Fibroblast of gingiva (primary cell): ENCODE data around the gene C14orf180.

Experiments used
- DNase-seq: peaks from one replicate; pipeline ENCODE4 v3.0.0-alpha.2; 2011; ENCODE audit warnings: low read depth

C14orf180 gene

GRCh38 chr14:104594310-104595046 is 14.9 kb downstream of the C14orf180 start:
- no peak for DNase-seq

GRCh38 chr14:104595116-104595675 is 15.6 kb downstream of the C14orf180 start:
- DNase-seq = no peak

DNA sequence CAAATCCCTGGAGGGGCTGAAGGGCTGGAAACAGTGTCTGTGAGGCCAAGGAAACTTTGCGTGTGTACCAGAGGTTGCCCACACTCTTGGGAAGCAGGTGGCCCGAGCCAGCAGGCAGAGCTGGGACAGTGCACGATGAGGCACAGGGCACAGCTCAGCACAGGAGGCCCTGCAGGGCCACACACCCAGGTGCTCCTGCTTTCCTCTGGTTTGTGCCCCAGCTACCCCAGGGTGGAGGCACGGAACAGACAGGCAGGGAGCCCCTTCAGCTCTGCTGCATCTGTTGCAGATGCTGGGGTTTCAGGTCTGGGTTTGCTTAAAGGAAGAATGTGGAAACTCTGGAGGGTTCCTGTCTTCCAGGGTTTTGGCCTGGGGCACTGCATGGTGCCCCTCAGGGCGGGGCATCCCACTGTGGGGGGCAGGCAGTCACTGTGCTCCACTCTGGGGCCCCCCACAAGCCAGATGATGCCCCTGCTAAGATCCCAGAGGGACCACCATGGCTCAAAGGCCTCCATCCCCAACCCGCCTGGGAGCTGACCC is 16.4 kb downstream of the C14orf180 start:
- DNase-seq = no peak

DNA sequence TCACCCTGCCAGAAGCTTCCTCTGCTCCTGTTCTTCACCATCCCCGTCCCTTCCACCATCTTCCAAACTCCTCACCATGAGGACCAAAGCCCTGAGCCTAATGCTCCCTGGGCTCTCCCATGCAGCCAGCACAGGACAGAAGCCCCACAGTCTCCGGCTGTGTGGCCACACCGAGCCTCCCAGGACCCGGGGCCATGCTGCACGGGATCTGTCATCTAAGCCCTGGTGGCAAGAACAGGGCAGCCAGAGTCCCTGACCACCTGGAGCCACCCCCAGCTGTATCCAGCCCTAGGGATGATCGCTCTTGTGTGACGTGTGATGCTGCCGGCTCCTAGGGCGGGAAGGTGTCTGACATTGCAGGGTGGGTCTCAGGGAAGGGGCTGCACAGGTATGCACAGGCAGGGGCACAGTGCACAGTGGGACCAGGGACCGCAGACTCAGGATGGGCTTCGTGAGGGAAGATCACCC is 16.9 kb downstream of the C14orf180 start:
- no peak for DNase-seq

DNA sequence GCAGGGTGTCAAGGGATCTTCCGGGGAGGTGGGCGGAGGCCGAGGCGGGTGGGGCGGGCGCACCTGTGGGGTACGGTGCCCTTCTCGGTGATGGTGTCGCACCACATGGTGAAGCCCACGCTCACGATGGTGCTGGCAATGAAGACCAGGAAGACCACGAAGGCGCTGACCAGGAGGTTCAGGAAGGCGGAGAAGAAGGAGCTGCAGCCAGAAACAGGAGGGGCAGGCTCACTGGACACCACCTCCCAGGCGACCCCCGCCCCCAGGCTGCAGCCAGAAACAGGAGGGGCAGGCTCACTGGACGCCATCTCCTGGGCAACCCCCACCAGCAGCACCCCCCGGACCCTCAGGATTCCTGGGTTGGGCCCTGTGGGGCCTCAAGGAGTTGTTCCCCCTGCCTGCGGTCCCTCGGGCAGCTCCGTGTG is 17.4 kb downstream of the C14orf180 start:
- no peak for DNase-seq

DNA sequence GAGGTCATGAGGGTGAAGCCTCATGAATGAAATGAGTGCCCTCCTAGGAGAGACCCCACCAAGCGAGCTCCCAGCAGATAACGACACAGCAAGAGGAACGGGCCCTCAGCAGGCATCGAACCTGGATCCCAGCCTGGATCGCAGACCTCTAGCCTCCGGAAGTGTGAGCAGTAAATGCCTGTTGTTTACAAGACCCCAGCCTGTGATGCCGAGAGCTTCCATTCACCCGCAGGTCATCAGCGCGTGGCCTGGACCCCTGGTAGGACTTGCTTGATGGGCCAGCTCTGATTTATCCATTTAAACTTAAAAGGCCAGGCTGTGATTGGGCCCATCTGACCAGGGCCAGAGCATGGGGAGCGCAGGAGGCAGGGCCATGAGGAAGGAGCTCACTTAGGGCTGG is 18.0 kb downstream of the C14orf180 start:
- no peak for DNase-seq

DNA sequence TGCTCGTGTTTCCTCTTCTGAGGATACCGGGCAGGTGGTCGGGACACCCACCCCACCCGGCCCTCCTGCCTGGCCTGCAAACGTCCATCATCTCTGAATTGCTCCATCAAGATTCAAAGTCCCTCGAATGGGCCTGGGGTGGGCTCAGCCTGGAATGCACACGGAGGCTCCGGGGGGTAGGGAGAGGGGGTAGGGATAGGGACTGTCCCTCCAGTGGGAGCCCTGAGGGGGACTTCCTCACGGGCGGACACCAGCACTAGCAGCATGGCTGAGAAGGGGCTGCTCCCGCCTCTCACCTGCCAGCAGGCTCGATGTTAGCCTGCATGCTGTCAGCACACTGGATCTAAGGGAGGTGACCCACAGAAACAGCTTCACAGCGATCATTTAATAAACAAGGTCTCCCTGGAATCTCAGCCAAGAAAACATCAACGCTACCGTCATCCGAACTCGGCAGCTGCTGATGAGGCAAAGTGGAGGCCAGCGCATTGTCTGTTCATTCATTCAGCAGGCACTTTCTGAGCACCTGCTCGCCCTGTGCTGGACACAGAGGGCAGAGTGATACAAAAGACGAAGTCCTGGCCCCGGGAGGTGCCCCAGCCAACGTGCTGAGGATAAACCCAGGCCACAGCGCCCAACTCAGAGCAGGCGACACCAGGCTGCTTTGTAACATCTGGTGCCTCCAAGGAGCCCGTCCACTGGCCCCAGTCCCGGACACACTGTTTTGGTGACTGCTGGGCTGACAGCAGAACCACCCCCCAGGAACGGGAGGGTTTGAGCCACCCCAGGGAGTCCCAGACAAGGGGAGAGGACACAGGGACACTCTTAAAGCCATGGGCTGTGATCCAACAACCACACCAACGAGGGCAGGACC is 18.7 kb downstream of the C14orf180 start:
- no peak for DNase-seq

DNA sequence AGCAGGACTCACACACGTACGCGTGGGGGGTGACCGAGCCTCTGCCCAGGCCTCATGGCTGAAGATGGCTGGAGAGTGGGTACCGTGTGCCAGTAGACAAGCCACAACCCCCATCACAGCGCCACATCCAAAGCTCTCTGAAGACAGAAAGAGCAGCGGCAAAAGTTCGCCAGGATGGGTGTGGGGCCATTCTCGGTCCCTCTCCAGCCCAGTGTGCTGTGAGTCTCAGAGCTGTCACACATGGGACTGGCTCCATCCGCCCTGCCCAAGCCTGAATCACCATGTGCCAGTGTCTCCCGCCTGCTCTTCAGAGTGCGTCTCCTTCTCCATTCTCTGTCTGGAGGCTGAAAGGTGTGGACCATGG is 19.3 kb downstream of the C14orf180 start:
- DNase-seq = no peak

DNA sequence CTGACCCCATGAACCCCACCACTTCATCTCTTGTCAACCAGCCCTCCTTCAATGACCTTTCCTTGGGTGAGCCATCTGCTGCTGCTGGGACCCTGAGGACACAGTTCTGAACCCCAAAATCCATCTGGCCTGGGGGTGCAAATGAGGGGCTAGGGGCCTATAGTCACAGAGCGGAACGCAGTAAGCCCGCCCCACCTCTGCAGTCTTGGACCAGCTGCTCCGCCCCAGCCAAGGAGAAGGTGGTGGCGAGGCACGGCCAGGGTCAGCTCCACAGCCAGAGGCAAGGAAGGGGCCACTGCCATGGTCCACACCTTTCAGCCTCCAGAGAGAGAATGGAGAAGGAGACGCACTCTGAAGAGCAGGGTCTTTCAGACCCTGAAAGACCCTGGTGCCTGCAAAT is 19.9 kb downstream of the C14orf180 start:
- DNase-seq = no peak

DNA sequence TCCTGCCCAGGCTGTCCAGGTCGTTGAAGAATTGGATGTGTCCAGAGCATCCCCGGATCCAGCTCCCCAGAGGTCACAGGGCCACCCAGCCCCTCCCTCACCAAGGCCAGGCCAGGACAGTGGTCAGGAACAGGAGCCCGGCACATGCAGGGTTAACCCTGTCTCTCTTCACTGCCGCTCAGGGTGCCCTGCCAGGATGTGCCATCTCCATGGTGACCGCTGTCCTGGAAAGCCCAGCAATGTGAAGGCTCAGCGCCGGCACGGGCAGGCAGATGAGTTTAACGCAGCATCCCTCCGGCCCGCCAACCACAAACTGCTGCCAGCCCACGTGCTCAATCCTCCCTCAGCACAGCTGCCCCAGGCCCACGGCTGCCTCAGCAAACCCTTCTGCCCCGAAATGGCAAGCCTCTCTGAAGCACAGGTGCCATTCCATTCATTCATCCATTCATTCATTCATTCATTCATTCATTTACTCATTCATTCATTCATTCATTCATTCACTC is 20.6 kb downstream of the C14orf180 start:
- no peak for DNase-seq

DNA sequence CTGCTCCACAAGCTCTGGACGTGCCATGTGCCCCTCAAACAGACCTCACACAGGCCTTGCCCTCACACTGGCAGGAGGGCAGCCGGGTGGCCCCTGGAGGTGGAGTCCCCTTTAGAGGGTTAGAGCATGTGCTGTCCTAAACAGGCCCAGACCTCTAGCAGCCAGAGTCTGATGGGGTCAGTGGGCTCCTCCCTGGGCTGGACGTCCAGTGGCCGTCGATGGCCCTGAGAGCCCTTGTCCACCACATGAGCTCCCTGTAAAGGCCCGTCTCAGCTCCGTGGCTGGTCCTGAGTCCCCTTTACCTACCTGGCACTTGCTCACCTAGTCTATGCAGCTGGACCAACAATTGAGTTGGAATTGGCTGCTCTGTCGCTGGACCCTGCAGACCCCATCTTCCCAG is 21.2 kb downstream of the C14orf180 start:
- no peak for DNase-seq

GRCh38 chr14:104601786-104602185 is 22.2 kb downstream of the C14orf180 start:
- peak; percentile 10 for DNase-seq

DNA sequence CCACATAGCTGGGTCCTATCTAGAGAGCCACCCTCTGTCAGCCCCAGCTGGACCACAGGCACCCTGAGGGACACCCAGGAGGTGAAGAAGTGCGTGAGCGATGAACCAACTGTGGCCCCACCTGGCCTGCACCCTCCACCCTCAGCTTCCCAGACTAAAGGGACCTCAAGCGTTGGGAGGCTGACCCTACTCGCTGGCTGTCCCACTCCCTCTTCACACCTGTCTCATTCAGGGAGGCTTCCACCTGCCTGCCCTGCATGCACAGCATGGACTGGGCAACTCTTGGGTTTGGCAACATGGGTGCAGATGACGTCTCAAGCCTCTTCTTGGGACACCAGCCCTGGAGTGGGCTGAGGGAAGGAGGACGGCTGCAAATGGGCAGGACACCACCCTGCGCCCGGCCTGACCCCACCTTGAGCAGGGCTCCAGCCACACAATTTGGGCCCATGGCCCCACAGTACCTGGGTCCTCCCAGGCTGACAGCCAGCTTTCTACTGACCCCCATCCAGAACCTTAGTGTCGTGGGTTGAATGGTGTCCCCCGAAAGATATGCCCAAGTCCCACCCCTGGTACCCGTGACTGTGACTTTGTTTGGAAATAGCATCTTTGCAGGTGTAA is 22.9 kb downstream of the C14orf180 start:
- no peak for DNase-seq

- no peak for DNase-seq
Observed at GRCh38 chr14:104602933-104603325, 23.4 kb downstream of the C14orf180 start.

DNA sequence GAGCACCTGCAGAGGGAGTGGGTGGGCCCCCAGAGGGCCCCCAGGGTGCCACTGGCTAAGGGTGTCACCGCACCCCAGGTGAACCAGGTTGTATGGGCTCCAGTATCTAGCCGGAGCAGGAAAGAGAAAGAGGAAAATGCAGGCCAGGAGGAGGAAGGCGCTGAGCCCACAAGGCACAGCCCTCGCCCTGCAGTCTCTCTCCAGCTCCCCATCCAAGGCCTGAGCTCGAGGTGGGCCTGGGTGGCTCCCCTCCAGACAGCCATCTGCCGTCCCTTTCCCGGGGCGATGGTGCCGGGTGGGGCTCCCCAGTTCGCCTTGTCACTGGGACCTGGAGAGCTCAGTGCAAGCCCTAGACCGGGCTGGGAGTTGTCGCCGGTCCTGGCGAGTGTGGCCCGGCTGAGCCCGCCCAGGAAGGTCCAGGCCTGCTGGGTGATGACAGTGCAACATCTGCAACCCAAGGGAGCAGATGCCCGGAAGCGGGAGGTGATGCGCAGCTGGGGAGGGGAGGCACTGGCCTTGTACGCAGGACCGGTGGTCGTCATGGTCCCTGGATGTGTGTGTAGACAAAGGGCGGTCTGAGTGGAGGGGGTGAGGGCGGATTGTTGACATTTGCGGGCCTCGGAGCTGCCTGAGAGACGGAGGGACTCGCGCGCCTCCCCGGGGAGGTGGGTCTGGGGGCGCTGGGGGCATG is 24.3 kb downstream of the C14orf180 start:
- no peak for DNase-seq

GRCh38 chr14:104604458-104605449 is 25.2 kb downstream of the C14orf180 start, which contains the start of gene TMEM179:
Gene TMEM179 (minus strand): TSS chr14:104604772. CDS start chr14:104604741, 31 bp downstream.
- DNase-seq = no peak

DNA sequence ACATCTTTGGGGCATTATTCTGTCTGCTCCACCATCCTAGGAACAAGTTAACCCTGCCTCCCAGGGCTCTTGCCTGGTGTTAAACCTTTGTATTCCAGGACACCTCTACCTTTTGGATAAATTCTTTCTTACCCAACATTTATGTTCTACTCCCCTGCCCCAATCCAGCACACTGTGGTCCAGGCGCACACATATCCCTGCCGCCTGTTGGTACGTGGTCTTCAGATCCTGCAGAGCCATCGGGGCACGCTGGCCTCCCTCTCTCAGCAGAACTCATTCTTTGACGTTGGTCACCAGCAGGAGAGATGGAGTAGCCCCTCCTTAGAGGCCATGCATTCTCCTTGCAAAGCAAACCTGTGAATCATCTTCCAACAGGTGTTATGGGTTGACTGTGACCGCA is 30.1 kb downstream of the C14orf180 start:
- DNase-seq = no peak

DNA sequence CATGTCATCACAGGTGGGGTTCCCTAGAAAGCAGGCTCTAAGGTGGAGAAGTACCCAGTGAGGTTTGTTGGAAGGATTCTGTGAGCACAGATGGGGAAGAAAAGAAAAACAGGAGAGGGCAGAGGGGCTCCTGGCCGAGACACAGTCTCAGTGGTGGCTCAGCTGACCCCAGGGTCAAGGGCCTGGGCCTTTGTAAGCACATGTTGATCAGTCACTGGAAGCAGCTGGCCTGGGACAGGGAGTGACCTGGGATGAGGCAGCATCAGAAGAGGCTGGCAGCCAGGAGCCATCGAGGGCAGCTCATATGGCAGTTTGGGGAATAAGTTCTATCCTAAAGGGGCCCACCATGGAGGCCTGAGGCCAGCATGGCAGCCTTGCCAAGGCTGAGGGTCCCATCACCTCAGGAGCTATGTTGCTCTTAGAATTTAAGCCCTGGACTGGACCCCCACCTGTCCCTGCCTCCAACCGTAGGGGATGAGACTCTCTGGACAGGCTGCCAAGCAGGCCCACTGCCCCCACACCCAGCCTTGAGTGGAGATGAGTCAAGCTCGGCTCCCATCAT is 31.3 kb downstream of the C14orf180 start:
- DNase-seq = no peak

GRCh38 chr14:104611881-104612280 is 32.3 kb downstream of the C14orf180 start:
- DNase-seq = no peak
